H1 (cell line): Measurements from ENCODE around the gene YBX2. TPM values are rescaled to one million over a fixed set of nuclear protein-coding genes. Genes with fewer than 3 reads are reported as not detected.
A peak's percentile ranks its signal among the peaks of the same experiment; 100 is the strongest.

ENCODE experiments used
- CTBP2 ChIP-seq: IDR thresholded peaks from 2 replicates; pipeline ENCODE4 v1.7.0; 2011; ENCODE audit warnings: borderline replicate concordance, mild to moderate bottlenecking, moderate library complexity, mixed read lengths, low read length; ENCODE audit not compliant: insufficient read depth, insufficient read length
- EGR1 ChIP-seq: IDR thresholded peaks from 2 replicates; pipeline ENCODE4 v1.6.1; 2011; ENCODE audit warnings: low read depth, low read length, borderline replicate concordance
- MAFK ChIP-seq: IDR thresholded peaks from 2 replicates; pipeline ENCODE4 v1.6.1; 2012; ENCODE audit warnings: low read depth, mild to moderate bottlenecking, improper control_type of control experiment, low read length
- SUZ12 ChIP-seq: fragments of 200-600 bp; sonication (generic); IDR thresholded peaks from 2 replicates; pipeline ENCODE4 v1.6.1; 2012; ENCODE audit warnings: mild to moderate bottlenecking, inconsistent platforms, low read length, moderate library complexity, mixed read lengths
- polyA plus RNA-seq, 7 experiments: library from polyadenylated mRNA; depleted of rRNA in 3 of 7; stranded (reverse) in 5 of 7; unstranded in 2 of 7; fragments of >200 nt in 5 of 7; fragments of 200-250 nt in 2 of 7; gene quantifications; 1 replicate in 5 of 7; 2 replicates in 1 of 7; 4 replicates in 1 of 7; pipeline versions ENCODE4 v1.2.1 to v1.2.3, GENCODE V29; 2011 to 2013; ENCODE audit warnings: missing spikeins in 2 of 7, mixed read lengths in 2 of 7
- total RNA-seq: library from RNA; stranded (reverse); fragmentation: NEBNext Ultra II Directional; extraction: Animal tissue kit (Norgen Biotek cat#: 25700); gene quantifications from 2 replicates; pipeline ENCODE4 v1.2.1, GENCODE V29; 2021

YBX2 gene
- total and polyA plus RNA-seq, 2 of the 8 experiments (the other 6 are each of a cell fraction or from before 2014, with no cell fraction given), result 19.2 to 30.5 TPM

- TF ChIP-seq EGR1, result 0 out of 2 replicates have a peak, but pooled peaks have one; percentile 20
- TF ChIP-seq SUZ12, result no peak
- no peak for TF ChIP-seq MAFK
- TF ChIP-seq CTBP2, result no peak
Observed at GRCh38 chr17:7296189-7296861, 1.9 kb upstream of the YBX2 start (continued).
